HG03432 (cell line): Measurements from ENCODE around the gene NRXN2.
"Not testable (repeated sequence)": the region's sequence is repeated elsewhere in the genome, so short reads cannot be mapped to it uniquely, and the experiment has no call there.

Source experiments
- ATAC-seq: cut with Tn5 transposase; IDR thresholded peaks from one replicate; pipeline ENCODE4 v1.9.1; 2021; ENCODE audit warnings: mild to moderate bottlenecking, moderate library complexity; ENCODE audit not compliant: unreplicated experiment

Gene NRXN2

GRCh38 chr11:64705501-64705900 lies 17.5 kb downstream of the NRXN2 start:
- ATAC-seq: no peak

GRCh38 chr11:64703048-64703447 lies 19.9 kb downstream of the NRXN2 start:
- ATAC-seq: no peak

GRCh38 chr11:64701956-64702355 lies 21.0 kb downstream of the NRXN2 start:
- ATAC-seq: not testable (repeated sequence)

- ATAC-seq: no peak
Observed at GRCh38 chr11:64698427-64698826, 24.6 kb downstream of the NRXN2 start.

- ATAC-seq: no peak
Observed at GRCh38 chr11:64697663-64698375, 25.2 kb downstream of the NRXN2 start.

GRCh38 chr11:64696045-64696444 lies 27.0 kb downstream of the NRXN2 start:
- no peak for ATAC-seq

- ATAC-seq: no peak
Observed at GRCh38 chr11:64695548-64695947, 27.4 kb downstream of the NRXN2 start.

- ATAC-seq: no peak
Observed at GRCh38 chr11:64694821-64695365, 28.1 kb downstream of the NRXN2 start.

GRCh38 chr11:64694026-64694755 lies 28.8 kb downstream of the NRXN2 start:
- no peak for ATAC-seq

GRCh38 chr11:64692764-64693331 lies 30.1 kb downstream of the NRXN2 start:
- ATAC-seq: no peak

GRCh38 chr11:64691543-64691942 lies 31.5 kb downstream of the NRXN2 start:
- no peak for ATAC-seq

GRCh38 chr11:64690235-64690634 lies 32.8 kb downstream of the NRXN2 start:
- no peak for ATAC-seq

GRCh38 chr11:64688534-64688982 lies 34.4 kb downstream of the NRXN2 start:
- ATAC-seq: peak; percentile 80

GRCh38 chr11:64687643-64688533 lies 35.1 kb downstream of the NRXN2 start:
- ATAC-seq: no peak

GRCh38 chr11:64687204-64687603 lies 35.8 kb downstream of the NRXN2 start:
- ATAC-seq: no peak

GRCh38 chr11:64686466-64687170 lies 36.4 kb downstream of the NRXN2 start:
- no peak for ATAC-seq

GRCh38 chr11:64685536-64685935 lies 37.5 kb downstream of the NRXN2 start:
- no peak for ATAC-seq

- no peak for ATAC-seq
Observed at GRCh38 chr11:64684357-64684756, 38.6 kb downstream of the NRXN2 start.

GRCh38 chr11:64681171-64681570 lies 41.8 kb downstream of the NRXN2 start:
- ATAC-seq: no peak

GRCh38 chr11:64679846-64680245 lies 43.2 kb downstream of the NRXN2 start:
- no peak for ATAC-seq
